ENCODE data around the gene SKAP2. TPM values are rescaled to one million over a fixed set of nuclear protein-coding genes. Genes with fewer than 3 reads are reported as not detected.

Gene SKAP2
- total and polyA plus RNA-seq, 8 donors, result 2.9 to 16.3 (median 4.6) TPM

DNA sequence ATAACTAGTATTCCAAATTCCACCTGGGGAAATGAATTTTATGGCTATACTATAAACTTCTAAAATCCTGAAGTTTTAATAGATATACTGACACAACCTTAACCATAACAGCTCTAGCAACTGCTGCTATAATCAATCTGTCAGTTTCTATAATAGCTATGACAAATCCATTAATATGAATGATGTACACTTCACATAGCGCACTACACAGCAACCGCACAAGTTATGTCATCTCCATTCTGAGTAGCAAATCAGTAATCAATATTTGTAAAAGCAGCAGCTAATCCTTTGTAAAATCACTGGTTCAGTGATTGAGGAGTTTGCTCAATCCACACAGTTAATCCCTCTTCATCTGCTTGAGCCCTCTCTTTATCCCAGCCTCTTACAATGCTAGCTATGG lies 105.3 kb downstream of the SKAP2 start:
- ATAC-seq, result no peak
- Histone ChIP-seq H3K4me1 (no peaks in the 10 kb centered on the region), H3K27ac (no peak overlapping the region), H3K36me3 (no peaks in the 10 kb centered on the region), H3K9me3 (no peaks in the 10 kb centered on the region), H3K4me3 (no peak overlapping the region), H3K27me3 (no peaks in the 10 kb centered on the region)
- intact Hi-C loops (cut with DNase I), result no loop called here
- DNase-seq, result no peak
- no peak for FAIRE-seq
- no peak for TF ChIP-seq CTCF (IDR thresholded peaks at IDR 0.05)
- 91 to 97% methylated on average over 2 of the region's 2 CpGs for WGBS, 2 donors

- TF ChIP-seq CTCF (IDR thresholded peaks at IDR 0.05), result no peak
- intact Hi-C loops (cut with DNase I), result no loop called here
- Histone ChIP-seq H3K9me3 (no peaks in the 10 kb centered on the region), H3K4me1 (no peaks in the 10 kb centered on the region), H3K36me3 (no peaks in the 10 kb centered on the region), H3K4me3 (no peak overlapping the region), H3K27me3 (no peaks in the 10 kb centered on the region), H3K27ac (no peak overlapping the region)
- DNase-seq (no peak), FAIRE-seq (no peak), ATAC-seq (no peak)
- WGBS, 2 donors, result 37 to 39% methylated on average over 2 of the region's 2 CpGs
Observed at GRCh38 chr7:26743205-26743604, 121.2 kb downstream of the SKAP2 start.

DNA sequence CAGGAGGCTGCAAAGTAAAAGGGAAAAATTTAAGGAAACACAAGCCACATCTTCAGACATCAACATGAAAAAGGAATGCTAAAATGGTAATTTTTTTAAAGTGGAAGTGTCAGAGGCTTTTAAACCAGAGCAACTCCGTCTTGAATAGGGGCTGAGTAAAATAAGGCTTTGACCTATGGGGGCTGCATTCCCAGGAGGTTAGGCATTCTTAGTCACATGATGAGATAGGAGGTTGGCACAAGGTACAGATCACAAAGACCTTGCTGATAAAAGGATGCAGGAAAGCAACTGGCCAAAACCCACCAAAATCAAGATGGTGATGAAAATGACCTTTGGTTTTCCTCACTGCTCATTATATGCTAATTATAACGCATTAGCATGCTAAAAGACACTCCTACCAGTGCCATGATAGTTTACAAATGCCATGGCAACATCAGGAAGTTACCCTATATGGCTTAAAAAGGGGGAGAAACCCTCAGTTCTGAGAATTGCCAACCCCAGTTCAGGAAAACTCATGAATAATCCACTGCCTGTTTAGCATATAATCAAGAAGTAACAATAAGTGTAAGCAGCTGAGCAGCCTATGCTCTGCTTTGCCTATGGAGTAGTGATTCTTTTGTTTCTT lies 128.3 kb downstream of the SKAP2 start:
- FAIRE-seq (no peak), DNase-seq (no peak), ATAC-seq (no peak)
- TF ChIP-seq CTCF (IDR thresholded peaks at IDR 0.05), result no peak
- WGBS, 2 donors, result 73 to 81% methylated on average over 2 of the region's 2 CpGs
- Histone ChIP-seq H3K27me3 (peaks cover 0 to 3% (median 0%) of the 10 kb centered on the region in 4 donors), H3K9me3 (no peaks in the 10 kb centered on the region), H3K4me1 (no peaks in the 10 kb centered on the region), H3K4me3 (no peak overlapping the region), H3K27ac (no peak overlapping the region), H3K36me3 (no peaks in the 10 kb centered on the region)
- intact Hi-C loops (cut with DNase I), result no loop called here

- no peak overlapping the region for H3K4me3 ChIP-seq
- 91 to 92% methylated on average over 2 of the region's 2 CpGs for WGBS, 2 donors
- no peaks in the 10 kb centered on the region for H3K36me3 ChIP-seq
- H3K4me1 ChIP-seq, result peaks cover 0 to 3% (median 0%) of the 10 kb centered on the region in 3 donors
- H3K27me3 ChIP-seq, result peaks cover 0 to 3% (median 0%) of the 10 kb centered on the region in 4 donors
- DNase-seq (no peak), ATAC-seq (no peak), FAIRE-seq (no peak)
- intact Hi-C loops (cut with DNase I), result no loop called here
- H3K9me3 ChIP-seq, result no peaks in the 10 kb centered on the region
- H3K27ac ChIP-seq, result no peak overlapping the region
- no peak for TF ChIP-seq CTCF (IDR thresholded peaks at IDR 0.05)
Observed at GRCh38 chr7:26729150-26729775, 135.1 kb downstream of the SKAP2 start.

- intact Hi-C loops (cut with DNase I), result no loop called here
Observed at GRCh38 chr7:26726051-26726450, 138.3 kb downstream of the SKAP2 start.

More at GRCh38 chr7:26726051-26726450, 138.3 kb downstream of the SKAP2 start:
- no peak for ATAC-seq
- Histone ChIP-seq H3K36me3 (no peaks in the 10 kb centered on the region), H3K4me3 (no peak overlapping the region), H3K9me3 (no peaks in the 10 kb centered on the region), H3K27me3 (no peaks in the 10 kb centered on the region), H3K27ac (no peak overlapping the region), H3K4me1 (peaks cover 0 to 3% (median 0%) of the 10 kb centered on the region in 3 donors)
- TF ChIP-seq CTCF (IDR thresholded peaks at IDR 0.05), result no peak
- WGBS, 2 donors, result 47 to 54% methylated on average over 1 of the region's 1 CpG
- FAIRE-seq, result no peak
- DNase-seq, result no peak

Measured in pancreas (tissue), 10 donors.